Measurements from ENCODE around the gene CNTNAP4. TPM values are rescaled to one million over a fixed set of nuclear protein-coding genes. Genes with fewer than 3 reads are reported as not detected.

Gene CNTNAP4
- total and polyA plus RNA-seq, 2 of the 8 experiments (the other 6 are each of a cell fraction or from before 2014, with no cell fraction given), result not detected

DNA sequence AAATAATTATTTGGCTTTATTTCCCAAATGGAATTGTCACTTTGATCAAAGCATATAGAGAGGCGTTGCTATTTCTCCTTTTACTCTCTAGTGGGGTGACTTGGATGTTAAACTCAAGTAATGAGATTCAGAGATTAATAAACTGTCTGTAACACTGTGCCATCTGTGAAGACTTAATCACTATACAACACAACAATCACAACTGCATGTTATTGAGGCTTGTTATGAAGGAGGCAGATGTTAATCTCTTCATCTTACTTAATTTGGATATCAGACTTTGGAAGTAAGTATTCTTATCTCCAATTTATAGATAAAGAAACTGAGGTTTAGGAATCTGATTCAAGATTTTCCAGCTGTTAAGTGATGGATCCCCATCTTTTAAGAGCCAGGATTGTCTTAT, 132.5 kb downstream of the CNTNAP4 start:
- Histone ChIP-seq H2AFZ (ENCODE audit: low read length) (no peak overlapping the region), H4K8ac (ENCODE audit: extremely low read depth, insufficient read depth, low read length) (no peak overlapping the region), H3K36me3 (ENCODE audit: control insufficient read depth in 2 of 4, insufficient read depth in 4 of 4, low read length in 3 of 4) (no peaks in the 10 kb centered on the region), H3K4me2 (ENCODE audit: insufficient read depth in 1 of 2, low read depth in 2 of 2, low read length in 2 of 2) (no peak overlapping the region), H3K23me2 (ENCODE audit: low read depth, low read length) (no peaks in the 10 kb centered on the region), H4K20me1 (replicated peaks in 1 of 2; ENCODE audit: control insufficient read depth in 1 of 2, insufficient read depth in 2 of 2, low read length in 2 of 2) (no peaks in the 10 kb centered on the region), H2BK15ac (ENCODE audit: low read length) (no peak overlapping the region), H4K5ac (ENCODE audit: insufficient read length, low read depth, low read length) (no peak overlapping the region), H2BK120ac (replicated peaks; ENCODE audit: low read depth, low read length) (no peak overlapping the region), H3K4ac (replicated peaks; ENCODE audit: insufficient read length, low read depth, low read length) (no peak overlapping the region), H3K4me1 (replicated peaks in 1 of 4; ENCODE audit: control insufficient read depth in 3 of 4, insufficient read depth in 4 of 4, low read length in 3 of 4) (no peaks in the 10 kb centered on the region), H3K79me2 (ENCODE audit: control insufficient read depth in 1 of 2, insufficient read depth in 2 of 2, low read length in 2 of 2) (no peaks in the 10 kb centered on the region), H2BK20ac (ENCODE audit: low read length) (no peak overlapping the region), H3K14ac (ENCODE audit: insufficient read length) (no peak overlapping the region), H2BK12ac (ENCODE audit: low read depth, low read length) (no peak overlapping the region), H2AK5ac (ENCODE audit: low read depth, low read length) (no peak overlapping the region), H3K27ac (ENCODE audit: low read depth, low read length) (no peak overlapping the region), H3K9ac (replicated peaks in 1 of 4; ENCODE audit: extremely low read depth in 1 of 4, low read depth in 3 of 4, low read length in 3 of 4) (no peak overlapping the region), H3K79me1 (ENCODE audit: low read depth, low read length) (no peaks in the 10 kb centered on the region), H3K23ac (ENCODE audit: insufficient read length) (no peak overlapping the region), H4K91ac (replicated peaks; ENCODE audit: insufficient read length, low read length) (no peak overlapping the region), H3K9me3 (ENCODE audit: insufficient read depth in 2 of 2, low read depth in 1 of 2, low read length in 1 of 2) (no peaks in the 10 kb centered on the region; a peak in 1 of 4 replicates), H3K18ac (ENCODE audit: extremely low read depth, low read length) (no peak overlapping the region), H3K56ac (replicated peaks; ENCODE audit: insufficient read length, low read depth, low read length) (no peak overlapping the region), H2BK5ac (ENCODE audit: low read depth, low read length) (no peak overlapping the region), H3K4me3 (ENCODE audit: extremely low read depth in 1 of 4, insufficient read depth in 2 of 4, low read depth in 3 of 4, low read length in 4 of 4) (no peak overlapping the region), H3K27me3 (replicated peaks in 1 of 4; ENCODE audit: control insufficient read depth in 3 of 4, extremely low read depth in 1 of 4, insufficient read depth in 3 of 4, low read length in 3 of 4) (no peaks in the 10 kb centered on the region)
- no peak for TF ChIP-seq MAFK (IDR thresholded peaks at IDR 0.05; ENCODE audit: low read depth, low read length)
- TF ChIP-seq TBP (IDR thresholded peaks at IDR 0.05; ENCODE audit: low read depth, low read length), result no peak
- TF ChIP-seq GABPA (IDR thresholded peaks at IDR 0.05; ENCODE audit: borderline replicate concordance, insufficient read depth, low read length), result no peak
- no peak for FAIRE-seq
- ChIA-PET POLR2A (ENCODE audit: partially characterized antibody) (no interaction called here), CTCF (ENCODE audit: partially characterized antibody) (no interaction called here)
- WGBS, 2 experiments (ENCODE audit: extremely low coverage in 1 of 2, insufficient coverage in 1 of 2, insufficient read length in 1 of 2, insufficient replicate concordance in 2 of 2, low coverage in 1 of 2, low lambda C conversion rate in 2 of 2, missing lambda C conversion rate in 1 of 2), result 87% methylated on average over 1 of the region's 1 CpG; no CpG with 5 or more reads in 1 of the 2 experiments
- no peak for DNase-seq (ENCODE audit: low read depth in 1 of 2, low spot score in 2 of 2)
